Gastrocnemius medialis (tissue), 4 donors: ENCODE data around the gene IGF1R.

ENCODE experiments used
- POLR2A ChIP-seq, 2 donors: fragments of 450-650 bp; IDR thresholded peaks; one replicate each; pipeline ENCODE4 v1.6.1; 2017; ENCODE audit warnings: antibody characterized with exemption in 2 of 2, mild to moderate bottlenecking in 2 of 2, moderate library complexity in 2 of 2
- TF ChIP-seq, protein P1 (sequence below), 5 experiments: fragments of 450-650 bp in 3 of 5; fragments of 200-600 bp in 2 of 5; sonication (generic) in 2 of 5; IDR thresholded peaks in 4 of 5; conservative IDR thresholded peaks in 1 of 5; 1 replicate in 4 of 5; 2 replicates in 1 of 5; pipeline ENCODE4 v1.5.1; 2016 to 2019; ENCODE audit warnings: antibody characterized with exemption in 5 of 5, mild to moderate bottlenecking in 3 of 5, moderate library complexity in 3 of 5

DNA sequence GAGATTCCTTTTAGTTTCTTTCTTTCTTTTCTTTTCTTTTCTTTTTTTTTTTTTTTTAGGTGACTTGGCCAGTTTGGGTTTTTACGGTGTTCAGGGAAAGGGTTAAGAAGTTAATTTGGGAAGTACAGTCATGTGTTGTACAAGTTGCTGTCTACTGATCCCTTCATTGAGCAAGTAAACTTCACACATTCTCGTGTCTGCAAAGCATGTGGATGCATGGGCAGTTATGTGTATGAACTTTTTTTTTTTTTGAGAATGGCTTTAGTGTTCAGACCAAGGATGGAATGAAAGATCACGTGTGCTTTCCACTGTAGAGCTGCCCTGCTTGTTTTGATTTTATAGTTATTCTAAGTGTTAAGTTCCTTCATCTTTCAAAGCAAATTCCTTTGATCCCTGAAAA, 227.0 kb downstream of the IGF1R start:
- TF ChIP-seq, protein P1, sequence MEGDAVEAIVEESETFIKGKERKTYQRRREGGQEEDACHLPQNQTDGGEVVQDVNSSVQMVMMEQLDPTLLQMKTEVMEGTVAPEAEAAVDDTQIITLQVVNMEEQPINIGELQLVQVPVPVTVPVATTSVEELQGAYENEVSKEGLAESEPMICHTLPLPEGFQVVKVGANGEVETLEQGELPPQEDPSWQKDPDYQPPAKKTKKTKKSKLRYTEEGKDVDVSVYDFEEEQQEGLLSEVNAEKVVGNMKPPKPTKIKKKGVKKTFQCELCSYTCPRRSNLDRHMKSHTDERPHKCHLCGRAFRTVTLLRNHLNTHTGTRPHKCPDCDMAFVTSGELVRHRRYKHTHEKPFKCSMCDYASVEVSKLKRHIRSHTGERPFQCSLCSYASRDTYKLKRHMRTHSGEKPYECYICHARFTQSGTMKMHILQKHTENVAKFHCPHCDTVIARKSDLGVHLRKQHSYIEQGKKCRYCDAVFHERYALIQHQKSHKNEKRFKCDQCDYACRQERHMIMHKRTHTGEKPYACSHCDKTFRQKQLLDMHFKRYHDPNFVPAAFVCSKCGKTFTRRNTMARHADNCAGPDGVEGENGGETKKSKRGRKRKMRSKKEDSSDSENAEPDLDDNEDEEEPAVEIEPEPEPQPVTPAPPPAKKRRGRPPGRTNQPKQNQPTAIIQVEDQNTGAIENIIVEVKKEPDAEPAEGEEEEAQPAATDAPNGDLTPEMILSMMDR (IDR thresholded peaks at IDR 0.05 in 4 of 5, conservative IDR thresholded peaks at IDR 0.05 in 1 of 5): no peak
- no peak for TF ChIP-seq POLR2A (IDR thresholded peaks at IDR 0.05)
